Activated B cell treated with CpG ODN at 0.5 μM for 24 hours (primary cell): ENCODE results near the gene ANKRD62. TPM values are rescaled to one million over a fixed set of nuclear protein-coding genes. Genes with fewer than 3 reads are reported as not detected.

Experiments
- ATAC-seq: fragments of 200-7000 bp; cut with Tn5 transposase; one replicate; pipeline ENCODE4 v1.10.0; 2021; ENCODE audit warnings: low read depth, mild to moderate bottlenecking, moderate library complexity
- CTCF ChIA-PET: fragments of 350-600 bp; sonication (Branson Sonifier 250); formaldehyde crosslinking; loops from one replicate; lab custom pipeline; 2021; ENCODE audit warnings: antibody characterized with exemption; lab: Charles Lee
- POLR2A ChIA-PET: fragments of 350-600 bp; sonication (Branson Sonifier 250); formaldehyde crosslinking; loops from one replicate; lab custom pipeline; 2021; ENCODE audit warnings: antibody characterized with exemption; lab: Charles Lee
- DNase-seq: peaks from one replicate; pipeline ENCODE4 v3.0.0; 2022
- H3K27ac Mint-ChIP-seq: one replicate; pipeline ENCODE4 v1.8.0; 2020; ENCODE audit warnings: mixed read lengths
- H3K27me3 Mint-ChIP-seq: one replicate; pipeline ENCODE4 v1.8.0; 2021; ENCODE audit warnings: mixed read lengths
- H3K36me3 Mint-ChIP-seq: one replicate; pipeline ENCODE4 v1.8.0; 2021; ENCODE audit warnings: low read depth, mixed read lengths
- H3K4me1 Mint-ChIP-seq: one replicate; pipeline ENCODE4 v1.8.0; 2021; ENCODE audit warnings: mixed read lengths
- H3K4me3 Mint-ChIP-seq: one replicate; pipeline ENCODE4 v1.8.0; 2020; ENCODE audit warnings: mild to moderate bottlenecking, mixed read lengths
- H3K9me3 Mint-ChIP-seq: one replicate; pipeline ENCODE4 v1.8.0; 2020; ENCODE audit warnings: mixed read lengths
- intact Hi-C: fragments of 100-400 bp; cut with micrococcal nuclease; formaldehyde crosslinking; loops from one replicate; pipeline ENCODE4 v1.15.1; 2024
- total RNA-seq: library from RNA; stranded (reverse); gene quantifications from 2 replicates; pipeline ENCODE4 v1.2.3, GENCODE V29; 2022
- TF ChIP-seq, protein P1 (sequence below): fragments of 200-600 bp; IDR thresholded peaks from one replicate; pipeline ENCODE4 v1.8.0; 2022; ENCODE audit warnings: antibody characterized with exemption, mild to moderate bottlenecking

The ANKRD62 gene
- total RNA-seq, 1 donor from 2014 or later: not detected

DNA sequence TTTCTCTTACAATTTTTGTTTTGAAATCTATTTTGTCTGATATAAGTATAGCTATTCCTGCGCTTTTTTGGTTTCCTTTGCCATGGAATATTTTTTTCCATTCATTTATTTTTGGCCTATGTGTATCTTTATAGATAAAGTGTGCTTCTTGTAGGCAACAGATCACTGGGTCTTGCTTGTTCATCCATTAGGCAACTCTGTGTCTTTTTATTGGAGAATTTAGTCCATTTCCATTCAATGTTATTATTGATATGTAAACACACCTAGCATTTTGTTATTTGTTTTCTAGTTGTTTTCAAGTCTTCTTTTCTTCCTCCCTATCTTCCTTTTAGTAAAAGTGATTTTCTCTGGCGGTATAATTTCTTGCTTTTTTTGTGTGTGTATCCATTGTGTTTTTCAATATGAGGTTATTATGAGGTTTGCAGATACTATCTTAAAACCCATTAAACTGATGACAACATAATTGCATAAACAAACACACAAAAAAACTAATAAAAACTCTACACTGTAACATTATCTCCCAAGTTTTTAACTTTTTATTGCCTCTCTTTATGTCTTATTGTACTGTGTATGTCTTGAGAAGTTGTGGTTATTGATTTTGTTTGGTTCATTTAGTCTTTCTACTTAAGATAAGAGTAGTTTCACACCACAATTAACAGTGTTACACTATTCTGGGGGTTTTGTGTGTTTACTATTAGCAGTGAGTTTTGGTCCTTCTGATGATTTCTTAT is 71.6 kb downstream of the ANKRD62 start:
- POLR2A ChIA-PET: no interaction called here
- intact Hi-C loops: no loop called here
- H3K9me3 Mint-ChIP-seq: peaks cover 17% of the 10 kb centered on the region
- TF ChIP-seq, protein P1, sequence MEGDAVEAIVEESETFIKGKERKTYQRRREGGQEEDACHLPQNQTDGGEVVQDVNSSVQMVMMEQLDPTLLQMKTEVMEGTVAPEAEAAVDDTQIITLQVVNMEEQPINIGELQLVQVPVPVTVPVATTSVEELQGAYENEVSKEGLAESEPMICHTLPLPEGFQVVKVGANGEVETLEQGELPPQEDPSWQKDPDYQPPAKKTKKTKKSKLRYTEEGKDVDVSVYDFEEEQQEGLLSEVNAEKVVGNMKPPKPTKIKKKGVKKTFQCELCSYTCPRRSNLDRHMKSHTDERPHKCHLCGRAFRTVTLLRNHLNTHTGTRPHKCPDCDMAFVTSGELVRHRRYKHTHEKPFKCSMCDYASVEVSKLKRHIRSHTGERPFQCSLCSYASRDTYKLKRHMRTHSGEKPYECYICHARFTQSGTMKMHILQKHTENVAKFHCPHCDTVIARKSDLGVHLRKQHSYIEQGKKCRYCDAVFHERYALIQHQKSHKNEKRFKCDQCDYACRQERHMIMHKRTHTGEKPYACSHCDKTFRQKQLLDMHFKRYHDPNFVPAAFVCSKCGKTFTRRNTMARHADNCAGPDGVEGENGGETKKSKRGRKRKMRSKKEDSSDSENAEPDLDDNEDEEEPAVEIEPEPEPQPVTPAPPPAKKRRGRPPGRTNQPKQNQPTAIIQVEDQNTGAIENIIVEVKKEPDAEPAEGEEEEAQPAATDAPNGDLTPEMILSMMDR: no peak
- DNase-seq: no peak
- H3K27ac Mint-ChIP-seq: no peak overlapping the region
- H3K4me3 Mint-ChIP-seq: no peak overlapping the region
- CTCF ChIA-PET: interaction anchor here (0.5 kb wide), 1 partner anchor 308 kb away, joined by 3 read pairs; no protein-coding TSS in a partner anchor
- no peak for ATAC-seq
- peaks cover 13% of the 10 kb centered on the region for H3K27me3 Mint-ChIP-seq
- H3K36me3 Mint-ChIP-seq: no peaks in the 10 kb centered on the region
- H3K4me1 Mint-ChIP-seq: no peaks in the 10 kb centered on the region

Other genes with a start within 250 kb of the ANKRD62 start
- 28.5 and 29.4 TPM in 2 replicates for gene CHMP1B, start 242.4 kb upstream of the ANKRD62 start, total RNA-seq
- gene MPPE1, start 185.5 kb upstream of the ANKRD62 start, total RNA-seq: 39.0 and 52.9 TPM in 2 replicates
- gene IMPA2, start 112.3 kb upstream of the ANKRD62 start, total RNA-seq: 5.8 and 7.5 TPM in 2 replicates
- gene CIDEA, start 160.5 kb downstream of the ANKRD62 start, total RNA-seq: not detected in 2 replicates
- 29.7 and 31.9 TPM in 2 replicates for gene TUBB6, start 214.4 kb downstream of the ANKRD62 start, total RNA-seq